HG02885 (cell line): ENCODE results near the gene ASIC1.

Source experiments
- ATAC-seq: cut with Tn5 transposase; IDR thresholded peaks from one replicate; pipeline ENCODE4 v1.9.1; 2021; ENCODE audit warnings: mild to moderate bottlenecking; ENCODE audit not compliant: unreplicated experiment, poor library complexity

Gene ASIC1

GRCh38 chr12:50039151-50039835, 18.1 kb upstream of the ASIC1 start:
- ATAC-seq: no peak

GRCh38 chr12:50040657-50041056, 16.7 kb upstream of the ASIC1 start:
- no peak for ATAC-seq

DNA sequence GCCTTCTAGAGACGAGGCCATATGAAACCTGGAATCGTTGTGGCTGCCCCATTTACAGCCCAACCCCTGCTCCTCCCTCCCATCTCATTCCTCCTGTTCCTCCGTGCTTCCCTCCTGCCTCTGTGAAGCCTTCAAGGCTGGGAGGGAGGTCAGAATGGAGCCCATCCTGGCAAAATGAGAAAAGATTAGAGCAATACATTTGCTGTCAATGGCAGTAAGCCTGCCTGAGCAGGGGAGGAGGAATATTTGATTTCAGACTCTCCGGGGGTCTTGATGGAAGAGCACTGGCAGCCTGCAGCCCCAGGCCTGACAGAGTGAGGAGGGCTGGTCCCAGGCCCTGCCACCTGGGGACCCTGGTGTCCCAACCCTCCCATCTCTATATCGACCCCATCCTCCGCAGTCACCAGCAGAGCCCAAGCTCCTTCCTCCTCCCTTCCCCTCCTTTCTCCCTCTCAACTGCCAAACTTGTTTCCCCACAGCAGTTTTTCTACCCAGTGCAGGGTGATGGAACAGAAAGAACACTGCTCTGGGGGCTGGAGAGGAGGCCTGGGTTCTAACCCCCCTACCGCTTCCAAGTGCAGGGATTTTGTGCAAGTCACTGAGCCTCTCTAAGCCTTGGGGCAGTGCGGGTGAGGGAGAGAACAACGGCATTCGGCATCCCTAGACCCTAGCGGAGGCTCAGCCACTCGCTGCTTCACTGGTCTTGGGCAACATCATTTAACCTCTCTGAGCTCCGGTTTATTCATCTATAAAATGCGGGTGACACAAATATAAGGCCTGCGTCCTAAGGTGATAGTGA, 16.1 kb upstream of the ASIC1 start:
- ATAC-seq: no peak

DNA sequence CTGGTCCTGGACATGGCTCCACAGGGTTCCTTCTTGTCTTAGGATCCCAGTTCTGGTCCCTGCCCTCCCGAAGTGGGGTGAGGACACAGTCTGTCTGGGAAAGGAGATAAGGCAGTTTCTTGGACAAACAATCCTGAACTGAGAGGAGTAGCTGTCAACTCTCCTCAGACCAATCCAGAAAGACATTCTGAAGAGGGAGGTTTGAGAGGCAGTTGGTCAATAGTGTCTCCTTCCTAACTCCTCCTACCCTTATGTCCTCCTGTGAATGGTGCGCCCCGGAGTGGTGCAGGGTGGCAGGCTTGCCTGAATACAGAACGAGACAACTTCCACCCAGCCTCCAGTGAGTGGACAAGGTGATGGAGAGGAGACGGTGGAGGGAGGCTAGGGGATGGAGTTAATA, 15.4 kb upstream of the ASIC1 start:
- ATAC-seq: no peak

DNA sequence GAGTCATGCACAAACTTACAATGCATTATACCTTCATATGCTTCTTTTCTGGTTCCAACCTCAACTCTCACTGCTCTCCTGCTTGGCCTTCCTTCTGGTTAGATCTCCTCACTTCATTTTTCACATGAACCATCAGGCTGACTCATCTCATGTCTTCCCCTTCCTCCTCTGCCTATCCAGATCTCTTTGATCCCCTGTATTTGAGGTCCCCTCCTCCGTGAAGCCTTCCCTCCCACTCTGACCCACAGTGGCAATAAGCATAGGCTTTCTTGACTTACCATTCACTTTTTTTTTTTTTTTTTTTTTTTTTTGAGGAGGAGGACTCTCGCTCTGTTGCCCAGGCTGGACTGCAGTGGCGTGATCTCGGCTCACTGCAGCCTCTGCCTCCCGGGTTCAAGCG, 14.7 kb upstream of the ASIC1 start:
- ATAC-seq: no peak

GRCh38 chr12:50043308-50043707, 14.1 kb upstream of the ASIC1 start:
- no peak for ATAC-seq

DNA sequence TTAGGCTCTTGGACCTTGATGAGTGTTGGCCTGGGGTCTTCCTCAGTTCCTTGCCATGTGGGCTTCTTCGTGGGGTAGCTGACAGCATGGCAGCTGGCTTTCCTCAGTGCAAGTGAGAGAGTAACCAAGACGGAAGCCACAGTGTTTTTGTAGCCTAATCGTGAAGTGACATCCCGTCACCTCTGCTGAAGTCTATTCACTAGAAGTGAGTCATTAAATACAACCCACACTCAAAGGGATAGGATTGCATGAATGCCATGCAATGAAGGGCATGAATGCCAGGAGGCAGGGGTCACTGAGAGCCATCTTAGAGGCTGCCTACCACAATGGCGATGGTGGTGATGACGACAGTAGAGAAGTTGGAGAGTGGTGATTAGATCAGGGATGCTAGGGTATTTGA, 13.5 kb upstream of the ASIC1 start:
- no peak for ATAC-seq

- ATAC-seq: no peak
Measured at GRCh38 chr12:50047693-50048250, 9.6 kb upstream of the ASIC1 start.

GRCh38 chr12:50049254-50050118, 7.9 kb upstream of the ASIC1 start:
- ATAC-seq: no peak

- no peak for ATAC-seq
Measured at GRCh38 chr12:50050119-50050385, 7.3 kb upstream of the ASIC1 start.

DNA sequence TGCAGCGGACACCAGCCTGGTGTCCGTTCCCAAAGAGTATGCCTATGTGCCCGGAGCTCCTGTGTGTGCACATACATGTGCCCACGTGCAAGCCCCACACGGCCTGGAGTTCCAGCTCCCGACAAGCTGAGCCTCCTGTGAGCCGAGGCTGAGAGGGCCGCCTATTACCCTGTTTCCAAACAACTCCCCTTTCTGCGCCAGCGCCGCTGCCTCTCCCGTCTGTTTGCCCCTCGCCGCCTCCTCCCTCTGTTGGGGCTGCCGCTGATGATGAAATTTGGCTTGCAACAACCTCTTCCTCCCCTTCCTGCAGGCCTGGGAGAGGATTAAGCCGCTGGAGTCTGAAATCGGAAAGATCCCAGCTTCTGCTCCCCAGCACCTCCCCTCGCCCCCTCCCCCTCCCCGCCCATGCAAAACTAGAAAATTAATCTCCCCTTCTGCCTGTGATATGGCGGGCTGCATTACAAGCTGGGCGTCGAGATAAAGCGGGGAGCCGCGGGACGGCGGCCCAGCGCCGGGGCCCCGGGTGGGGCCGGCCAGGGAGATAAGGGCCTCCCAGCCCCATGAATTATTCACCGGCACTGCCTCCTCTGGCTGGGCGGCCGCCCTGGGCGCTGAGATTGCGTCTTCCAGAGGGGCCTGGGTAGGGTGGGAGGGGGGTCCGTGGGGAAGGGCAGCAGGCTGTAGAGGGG, 6.8 kb upstream of the ASIC1 start:
- ATAC-seq: no peak

DNA sequence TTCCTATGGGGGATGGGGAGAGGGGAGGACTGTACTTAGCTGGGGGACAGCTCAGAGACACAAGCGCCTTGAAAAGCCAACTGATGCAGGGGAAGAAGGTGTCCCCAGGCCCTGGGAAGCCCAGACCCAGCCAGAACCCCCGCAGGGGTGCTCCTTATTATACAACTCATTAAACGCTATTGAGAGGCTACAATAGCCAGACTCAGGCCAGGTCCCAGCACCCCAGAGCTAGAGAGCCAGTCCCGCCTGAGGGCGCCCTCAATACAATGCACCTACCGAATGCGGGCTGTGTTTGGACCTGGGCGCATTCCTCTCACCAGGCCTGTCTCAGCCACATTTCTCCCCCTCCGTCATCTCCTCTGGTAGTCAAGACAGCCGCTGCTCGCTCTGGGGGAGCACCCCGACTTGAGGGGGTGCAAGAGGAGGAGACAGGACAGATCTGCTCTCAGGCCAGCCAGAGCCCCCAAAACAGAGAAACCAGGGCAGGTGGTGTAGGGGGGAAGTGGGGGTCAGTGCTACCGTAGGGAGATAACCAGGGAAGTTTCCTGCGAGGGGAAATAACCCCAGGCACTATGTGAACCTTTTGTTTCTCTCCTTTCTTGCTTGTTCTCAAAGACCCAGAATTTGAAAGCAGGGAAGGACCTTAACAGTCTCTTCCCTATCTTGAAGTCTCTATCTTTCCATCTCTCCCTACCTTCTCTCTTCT, 6.1 kb upstream of the ASIC1 start:
- no peak for ATAC-seq

DNA sequence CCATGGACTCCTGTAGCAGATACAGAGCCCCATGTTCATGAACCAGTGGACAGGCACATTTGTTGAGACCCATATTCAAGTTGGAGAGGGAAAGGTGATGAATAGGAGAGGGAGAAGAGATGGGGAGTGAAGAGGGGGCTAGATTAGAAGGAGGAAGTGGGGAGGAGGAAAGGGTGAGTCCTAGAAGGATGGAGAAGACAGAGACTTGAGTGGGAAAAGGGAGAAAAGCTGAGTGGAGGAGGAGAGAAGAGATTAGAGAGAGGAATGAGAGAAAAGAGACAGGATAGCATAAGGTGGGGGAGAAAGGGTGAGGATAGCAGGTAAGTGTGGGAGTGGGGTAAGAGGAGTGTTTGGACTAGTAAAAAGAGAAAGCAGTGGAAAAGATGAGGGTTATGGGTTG, 4.9 kb upstream of the ASIC1 start:
- no peak for ATAC-seq

DNA sequence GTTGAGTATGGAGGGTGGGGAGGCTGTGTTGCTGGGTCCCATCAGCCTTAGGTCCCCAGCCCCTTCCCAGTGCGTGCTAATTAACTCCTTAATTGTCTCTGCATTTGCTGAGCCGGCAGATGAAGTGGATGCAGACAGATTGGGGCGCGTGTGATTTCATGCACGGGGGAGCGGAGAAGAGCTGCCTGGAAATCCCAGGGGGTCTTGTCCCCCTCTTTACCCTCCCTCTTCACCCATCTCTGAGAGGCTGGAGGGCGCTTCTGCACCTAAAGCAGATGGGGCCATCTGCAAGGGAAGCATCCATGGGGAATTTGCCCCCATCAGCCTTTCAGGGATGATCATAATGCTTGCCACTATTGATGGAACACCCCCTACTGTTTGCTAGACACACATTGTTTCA, 4.4 kb upstream of the ASIC1 start:
- no peak for ATAC-seq

DNA sequence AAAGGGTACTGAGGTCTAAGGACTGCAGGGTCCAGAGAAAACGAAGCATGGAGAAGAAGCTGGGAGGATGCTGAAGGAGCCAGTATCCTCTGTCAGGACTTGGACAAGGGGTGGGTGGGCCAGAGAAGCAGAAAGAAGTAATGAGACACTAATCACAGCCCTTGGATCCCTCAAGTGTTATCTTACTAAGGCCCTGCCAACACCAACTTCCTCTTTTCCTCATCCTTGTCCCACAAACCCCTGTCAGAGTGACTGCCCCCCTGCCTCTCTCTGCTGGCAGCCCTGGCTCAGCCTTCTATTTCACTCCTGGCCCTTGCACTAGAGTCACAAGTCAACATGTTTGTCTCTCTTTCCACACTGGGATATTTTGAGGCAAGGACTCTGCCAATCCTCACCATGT, 3.8 kb upstream of the ASIC1 start:
- no peak for ATAC-seq

DNA sequence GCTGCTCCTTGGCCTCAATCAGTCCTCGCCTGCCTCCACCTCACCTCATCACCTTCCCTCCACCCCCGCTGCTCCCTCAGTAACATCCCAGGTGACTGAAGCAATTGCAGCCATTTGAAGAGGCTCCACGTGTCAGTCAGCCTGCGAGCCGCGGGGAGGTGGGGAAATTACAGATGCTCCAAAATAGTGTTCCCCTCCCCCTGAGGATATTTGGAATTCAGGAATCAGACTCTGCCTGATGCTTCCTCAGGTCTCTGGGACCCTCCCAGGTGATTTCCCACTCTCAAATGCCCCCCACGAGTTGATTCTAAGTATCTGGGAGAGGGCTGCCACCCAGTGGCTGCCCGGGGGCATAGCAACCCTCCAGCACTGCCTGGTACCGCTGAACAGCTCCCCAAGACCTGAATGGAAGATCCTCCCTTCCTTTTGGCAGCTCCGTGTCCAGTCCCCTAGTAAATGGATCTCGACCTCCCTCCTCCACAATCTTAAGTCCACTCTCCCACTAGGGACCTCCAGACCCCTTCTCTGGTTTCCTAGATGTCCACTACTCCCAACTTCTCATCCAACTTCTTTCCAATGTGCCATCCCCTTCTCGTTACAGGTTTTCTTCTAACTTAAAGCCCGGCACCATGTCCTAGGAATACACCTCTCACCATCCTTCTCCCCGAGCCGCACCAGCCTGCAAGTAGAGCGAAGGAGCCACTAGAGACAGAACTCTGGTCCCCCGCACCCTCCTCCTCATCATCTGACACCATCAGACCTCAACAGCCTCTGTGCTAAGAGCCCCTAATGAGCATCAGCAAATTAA, 1.4 kb upstream of the ASIC1 start:
- no peak for ATAC-seq

DNA sequence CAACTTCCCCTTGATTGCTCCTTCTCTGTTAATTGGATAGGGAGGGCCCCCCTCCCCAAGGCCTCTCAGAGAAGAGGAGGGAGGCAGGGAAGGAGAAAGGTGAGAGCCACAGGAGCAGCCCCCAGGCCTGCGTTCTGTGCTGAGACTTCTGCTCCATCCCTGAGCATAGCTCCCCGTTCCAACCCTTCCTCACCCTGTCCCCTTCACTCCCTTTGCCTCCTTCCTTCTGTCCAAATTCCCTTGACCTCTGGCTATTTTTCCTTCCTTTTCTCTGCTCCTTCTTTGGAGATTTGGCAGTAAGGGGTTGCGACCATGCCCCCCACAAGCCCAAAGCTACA, 788 bp upstream of the ASIC1 start:
- no peak for ATAC-seq

GRCh38 chr12:50057896-50058670, 687 bp downstream of the ASIC1 start:
- ATAC-seq: no peak
